ENCODE data around the gene CRTC1.
A peak's percentile ranks its signal among the peaks of the same experiment; 100 is the strongest.

Gene CRTC1

DNA sequence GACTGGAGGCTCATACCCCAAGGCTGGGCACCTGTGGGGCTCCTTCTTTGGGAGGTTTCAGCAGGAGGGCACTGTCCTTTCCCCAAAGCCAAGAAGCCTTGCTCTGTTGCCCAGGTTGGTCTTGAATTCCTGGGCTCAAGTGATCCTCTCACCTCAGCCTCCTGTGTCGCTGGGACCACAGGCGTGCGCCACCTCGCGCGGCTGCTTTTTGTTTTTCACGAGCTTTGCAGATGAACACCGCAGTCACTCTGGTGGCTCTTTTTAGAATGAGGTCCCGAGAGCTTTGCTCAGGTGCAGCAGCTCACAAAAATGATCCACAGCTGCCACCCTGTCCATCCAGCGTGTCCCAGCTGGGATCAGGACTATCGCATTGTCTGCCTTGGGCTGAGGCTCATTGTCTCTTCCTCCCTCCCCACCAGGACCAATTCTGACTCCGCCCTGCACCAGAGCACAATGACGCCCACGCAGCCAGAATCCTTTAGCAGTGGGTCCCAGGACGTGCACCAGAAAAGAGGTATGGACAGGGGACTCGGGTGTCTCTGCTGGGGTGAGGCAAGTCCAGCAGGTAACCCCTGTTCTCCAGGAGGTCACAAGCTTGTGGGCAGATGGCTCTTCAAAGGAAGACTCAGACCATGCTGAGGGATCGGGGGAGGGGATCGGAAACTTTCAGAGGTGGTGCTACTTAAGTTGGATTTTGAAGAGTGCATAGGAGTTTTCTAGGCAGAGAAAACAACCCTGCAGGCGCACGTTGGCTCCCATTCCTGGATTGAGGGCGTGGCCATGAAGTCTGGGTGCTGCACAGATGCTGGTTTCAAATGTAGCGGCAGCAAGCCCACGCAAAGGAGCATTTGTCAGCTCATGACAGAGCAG lies 66.1 kb downstream of the CRTC1 start:
- H3K27me3 ChIP-seq (ENCODE audit: control insufficient read depth in 1 of 2, insufficient read depth in 2 of 2, low read length in 2 of 2) = no peaks in the 10 kb centered on the region
- no peak overlapping the region for H3K4me3 ChIP-seq (ENCODE audit: low read length in 2 of 2)
- H3K9me3 ChIP-seq (ENCODE audit: control insufficient read depth in 2 of 2, low read length in 2 of 2) = no peaks in the 10 kb centered on the region
- peaks cover 5 to 17% of the 10 kb centered on the region in 2 donors for H3K36me3 ChIP-seq (ENCODE audit: control insufficient read depth in 2 of 2, insufficient read depth in 2 of 2, low read length in 2 of 2)
- no peak overlapping the region for H3K9ac ChIP-seq (ENCODE audit: low read length in 2 of 2)
- H3K27ac ChIP-seq (ENCODE audit: low read length) = no peak overlapping the region
- H3K4me1 ChIP-seq (ENCODE audit: control insufficient read depth, insufficient read depth, low read length) = peaks cover 3% of the 10 kb centered on the region

GRCh38 chr19:18750295-18750970 lies 67.0 kb downstream of the CRTC1 start:
- H3K27me3 ChIP-seq (ENCODE audit: control insufficient read depth in 1 of 2, insufficient read depth in 2 of 2, low read length in 2 of 2) = no peaks in the 10 kb centered on the region
- H3K9me3 ChIP-seq (ENCODE audit: control insufficient read depth in 2 of 2, low read length in 2 of 2) = no peaks in the 10 kb centered on the region
- H3K36me3 ChIP-seq (ENCODE audit: control insufficient read depth in 2 of 2, insufficient read depth in 2 of 2, low read length in 2 of 2) = peaks cover 5 to 17% of the 10 kb centered on the region in 2 donors
- H3K4me3 ChIP-seq (ENCODE audit: low read length in 2 of 2) = no peak overlapping the region
- no peak overlapping the region for H3K27ac ChIP-seq (ENCODE audit: low read length)
- no peak overlapping the region for H3K9ac ChIP-seq (ENCODE audit: low read length in 2 of 2)
- H3K4me1 ChIP-seq (ENCODE audit: control insufficient read depth, insufficient read depth, low read length) = peaks cover 3% of the 10 kb centered on the region

DNA sequence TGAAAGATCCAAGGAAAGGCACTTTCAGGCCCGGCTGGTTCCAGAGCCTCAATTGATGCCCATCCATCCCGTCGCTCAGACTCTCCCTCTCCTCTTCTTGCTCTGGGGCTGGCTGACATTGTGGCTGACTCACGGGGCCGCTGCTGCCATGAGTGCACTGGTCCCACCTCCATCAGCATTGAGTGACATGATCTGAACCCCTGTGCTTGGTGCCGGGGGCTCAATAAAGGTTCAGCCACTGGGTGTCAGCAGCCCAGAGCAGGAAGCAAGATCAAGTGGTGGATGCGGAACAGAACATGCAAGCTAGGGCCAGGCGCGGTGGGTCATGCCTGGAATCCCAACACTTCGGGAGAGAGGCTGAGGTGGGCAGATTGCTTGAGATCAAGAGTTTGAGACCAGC lies 68.1 kb downstream of the CRTC1 start:
- Histone ChIP-seq H3K4me1 (ENCODE audit: control insufficient read depth, insufficient read depth, low read length) (peaks cover 3% of the 10 kb centered on the region), H3K9ac (ENCODE audit: low read length in 2 of 2) (no peak overlapping the region), H3K36me3 (ENCODE audit: control insufficient read depth in 2 of 2, insufficient read depth in 2 of 2, low read length in 2 of 2) (peaks cover 5 to 17% of the 10 kb centered on the region in 2 donors), H3K27ac (ENCODE audit: low read length) (no peak overlapping the region), H3K27me3 (ENCODE audit: control insufficient read depth in 1 of 2, insufficient read depth in 2 of 2, low read length in 2 of 2) (no peaks in the 10 kb centered on the region), H3K9me3 (ENCODE audit: control insufficient read depth in 2 of 2, low read length in 2 of 2) (no peaks in the 10 kb centered on the region), H3K4me3 (ENCODE audit: low read length in 2 of 2) (no peak overlapping the region)

- Histone ChIP-seq H3K4me1 (ENCODE audit: control insufficient read depth, insufficient read depth, low read length) (no peaks in the 10 kb centered on the region), H3K27me3 (ENCODE audit: control insufficient read depth in 1 of 2, insufficient read depth in 2 of 2, low read length in 2 of 2) (no peaks in the 10 kb centered on the region), H3K27ac (ENCODE audit: low read length) (no peak overlapping the region), H3K9ac (ENCODE audit: low read length in 2 of 2) (no peak overlapping the region), H3K4me3 (ENCODE audit: low read length in 2 of 2) (no peak overlapping the region), H3K9me3 (ENCODE audit: control insufficient read depth in 2 of 2, low read length in 2 of 2) (no peaks in the 10 kb centered on the region), H3K36me3 (ENCODE audit: control insufficient read depth in 2 of 2, insufficient read depth in 2 of 2, low read length in 2 of 2) (peaks cover 5 to 19% of the 10 kb centered on the region in 2 donors)
Observed at GRCh38 chr19:18754501-18754900, 71.0 kb downstream of the CRTC1 start.

DNA sequence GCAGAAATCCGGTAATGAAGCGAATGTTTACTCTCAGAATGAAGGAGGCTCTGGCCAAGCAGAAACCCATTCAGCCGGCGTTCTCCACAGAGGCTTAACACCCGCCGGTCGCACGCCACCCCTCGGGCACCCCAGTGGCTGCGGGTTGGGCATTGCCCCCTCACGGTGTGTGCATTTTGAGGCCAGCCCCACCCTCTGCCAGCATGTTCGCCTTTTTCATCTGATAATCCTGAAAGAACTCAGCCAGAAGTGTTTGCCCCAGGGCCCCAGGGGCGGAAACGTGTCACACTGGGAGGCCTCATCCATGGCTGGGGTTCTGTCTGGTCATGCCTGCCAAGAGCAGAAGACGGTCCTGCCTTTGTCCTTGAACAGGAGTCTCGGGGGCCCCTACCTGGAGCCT lies 73.4 kb downstream of the CRTC1 start:
- H3K4me3 ChIP-seq (ENCODE audit: low read length in 2 of 2) = no peak overlapping the region
- H3K27me3 ChIP-seq (ENCODE audit: control insufficient read depth in 1 of 2, insufficient read depth in 2 of 2, low read length in 2 of 2) = no peaks in the 10 kb centered on the region
- no peak overlapping the region for H3K9ac ChIP-seq (ENCODE audit: low read length in 2 of 2)
- no peaks in the 10 kb centered on the region for H3K9me3 ChIP-seq (ENCODE audit: control insufficient read depth in 2 of 2, low read length in 2 of 2)
- peaks cover 5 to 6% of the 10 kb centered on the region in 2 donors for H3K36me3 ChIP-seq (ENCODE audit: control insufficient read depth in 2 of 2, insufficient read depth in 2 of 2, low read length in 2 of 2)
- H3K4me1 ChIP-seq (ENCODE audit: control insufficient read depth, insufficient read depth, low read length) = peaks cover 9% of the 10 kb centered on the region
- no peak overlapping the region for H3K27ac ChIP-seq (ENCODE audit: low read length)

DNA sequence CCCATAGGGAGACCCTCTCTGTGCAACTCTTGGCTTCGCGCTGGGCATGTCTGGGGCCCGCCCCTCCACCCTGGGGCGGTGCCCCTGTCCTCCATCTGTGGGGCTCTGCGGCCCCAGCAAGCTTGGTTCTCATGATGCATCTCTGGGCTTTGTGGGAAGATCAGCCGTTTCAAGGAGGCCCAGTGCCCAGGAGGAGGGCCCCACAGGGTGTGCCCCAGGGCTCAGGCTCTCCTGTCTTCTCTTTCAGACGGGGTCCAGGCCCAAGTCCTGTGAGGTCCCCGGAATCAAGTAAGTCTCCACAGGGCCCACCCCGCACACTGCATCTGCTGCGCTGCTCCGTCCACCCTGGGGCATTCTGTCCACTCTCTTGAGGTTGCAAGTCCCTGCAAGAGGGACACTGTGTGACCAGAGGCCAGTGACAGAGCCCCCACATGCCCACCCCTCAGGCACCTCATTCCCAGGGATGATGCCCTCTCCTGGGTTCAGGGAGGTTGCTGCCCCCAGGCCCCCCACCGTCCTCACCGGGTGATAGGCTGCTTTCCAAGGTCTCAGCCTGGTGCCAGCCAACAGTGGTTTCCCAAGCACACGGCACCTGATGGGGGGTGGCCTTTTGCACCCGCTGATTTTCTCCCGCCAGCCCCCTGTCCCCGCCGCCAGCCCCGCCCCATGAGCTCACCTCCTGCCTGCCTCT lies 76.0 kb downstream of the CRTC1 start:
- peaks cover 0 to 2% of the 10 kb centered on the region in 2 donors for H3K36me3 ChIP-seq (ENCODE audit: control insufficient read depth in 2 of 2, insufficient read depth in 2 of 2, low read length in 2 of 2)
- peaks cover 19% of the 10 kb centered on the region for H3K4me1 ChIP-seq (ENCODE audit: control insufficient read depth, insufficient read depth, low read length)
- no peaks in the 10 kb centered on the region for H3K27me3 ChIP-seq (ENCODE audit: control insufficient read depth in 1 of 2, insufficient read depth in 2 of 2, low read length in 2 of 2)
- no peaks in the 10 kb centered on the region for H3K9me3 ChIP-seq (ENCODE audit: control insufficient read depth in 2 of 2, low read length in 2 of 2)
- H3K27ac ChIP-seq (ENCODE audit: low read length) = no peak overlapping the region
- H3K4me3 ChIP-seq (ENCODE audit: low read length in 2 of 2) = no peak overlapping the region
- no peak overlapping the region for H3K9ac ChIP-seq (ENCODE audit: low read length in 2 of 2)

GRCh38 chr19:18759995-18760426 lies 76.5 kb downstream of the CRTC1 start:
- no peaks in the 10 kb centered on the region for H3K27me3 ChIP-seq (ENCODE audit: control insufficient read depth in 1 of 2, insufficient read depth in 2 of 2, low read length in 2 of 2)
- H3K27ac ChIP-seq (ENCODE audit: low read length) = no peak overlapping the region
- no peaks in the 10 kb centered on the region for H3K9me3 ChIP-seq (ENCODE audit: control insufficient read depth in 2 of 2, low read length in 2 of 2)
- no peak overlapping the region for H3K4me3 ChIP-seq (ENCODE audit: low read length in 2 of 2)
- H3K4me1 ChIP-seq (ENCODE audit: control insufficient read depth, insufficient read depth, low read length) = peaks cover 19% of the 10 kb centered on the region
- peaks cover 0 to 2% of the 10 kb centered on the region in 2 donors for H3K36me3 ChIP-seq (ENCODE audit: control insufficient read depth in 2 of 2, insufficient read depth in 2 of 2, low read length in 2 of 2)
- no peak overlapping the region for H3K9ac ChIP-seq (ENCODE audit: low read length in 2 of 2)

DNA sequence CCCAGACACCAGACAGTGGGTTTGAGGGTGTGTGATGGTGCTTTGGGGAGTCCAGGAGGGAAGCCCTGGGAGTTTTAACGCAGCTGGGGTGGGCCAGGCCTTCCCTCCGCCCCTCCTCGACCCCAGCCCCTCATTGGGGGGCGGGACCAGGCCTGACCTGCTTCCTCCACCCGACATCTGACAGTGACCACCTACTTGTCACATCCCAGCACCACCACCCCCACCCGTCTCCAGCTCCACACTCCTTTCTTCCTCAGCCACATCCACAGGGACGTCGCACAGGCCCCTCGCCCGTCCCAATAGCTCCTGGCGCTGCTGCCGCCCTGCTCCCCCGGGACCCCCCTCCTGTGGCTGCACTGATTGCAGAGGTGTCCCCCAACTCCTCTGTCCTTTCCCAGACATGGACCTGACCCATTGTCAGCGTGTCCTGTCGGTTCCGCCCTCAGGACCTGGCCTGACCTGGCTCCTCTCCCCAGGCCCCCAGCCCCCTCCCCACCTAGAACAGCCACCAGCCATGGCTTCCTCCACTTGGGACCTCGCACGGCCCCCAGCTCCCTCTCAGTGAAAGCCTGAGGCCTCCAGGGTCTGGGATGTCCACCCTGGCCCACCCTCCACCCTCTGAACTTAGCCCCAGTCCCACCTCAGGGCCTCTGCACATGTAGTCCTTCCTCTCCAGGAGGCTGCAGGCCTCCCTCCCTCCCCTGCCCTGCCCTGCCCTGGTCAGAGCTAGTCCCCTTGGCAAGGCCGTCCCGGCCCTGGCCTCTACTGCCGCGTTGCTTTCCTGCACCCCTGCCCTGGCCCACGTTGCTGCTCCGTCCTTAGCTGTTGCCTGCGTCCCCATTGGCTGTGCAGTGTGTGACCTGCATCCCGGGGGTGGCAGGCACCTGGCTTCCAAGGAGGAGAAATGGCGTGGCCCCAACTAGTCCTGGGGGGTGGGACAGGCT lies 77.2 kb downstream of the CRTC1 start:
- peak overlapping the region; percentile 84 for H3K27ac ChIP-seq (ENCODE audit: low read length)

GRCh38 chr19:18761531-18762110 lies 78.1 kb downstream of the CRTC1 start:
- H3K36me3 ChIP-seq (ENCODE audit: control insufficient read depth in 2 of 2, insufficient read depth in 2 of 2, low read length in 2 of 2) = peaks cover 0 to 2% of the 10 kb centered on the region in 2 donors
- H3K27me3 ChIP-seq (ENCODE audit: control insufficient read depth in 1 of 2, insufficient read depth in 2 of 2, low read length in 2 of 2) = no peaks in the 10 kb centered on the region
- H3K4me3 ChIP-seq (ENCODE audit: low read length in 2 of 2) = peak overlapping the region in 1 of 2 donors; percentile 47
- peak overlapping the region in 1 of 2 donors; percentile 51 for H3K9ac ChIP-seq (ENCODE audit: low read length in 2 of 2)
- peak overlapping the region; percentile 84 for H3K27ac ChIP-seq (ENCODE audit: low read length)
- peaks cover 19% of the 10 kb centered on the region for H3K4me1 ChIP-seq (ENCODE audit: control insufficient read depth, insufficient read depth, low read length)
- no peaks in the 10 kb centered on the region for H3K9me3 ChIP-seq (ENCODE audit: control insufficient read depth in 2 of 2, low read length in 2 of 2)

More for the DNA sequence above, 77.2 kb downstream of the CRTC1 start:
- peaks cover 19% of the 10 kb centered on the region for H3K4me1 ChIP-seq (ENCODE audit: control insufficient read depth, insufficient read depth, low read length)
- H3K36me3 ChIP-seq (ENCODE audit: control insufficient read depth in 2 of 2, insufficient read depth in 2 of 2, low read length in 2 of 2) = peaks cover 0 to 2% of the 10 kb centered on the region in 2 donors
- no peaks in the 10 kb centered on the region for H3K27me3 ChIP-seq (ENCODE audit: control insufficient read depth in 1 of 2, insufficient read depth in 2 of 2, low read length in 2 of 2)
- no peak overlapping the region for H3K4me3 ChIP-seq (ENCODE audit: low read length in 2 of 2)
- no peaks in the 10 kb centered on the region for H3K9me3 ChIP-seq (ENCODE audit: control insufficient read depth in 2 of 2, low read length in 2 of 2)
- H3K9ac ChIP-seq (ENCODE audit: low read length in 2 of 2) = no peak overlapping the region

Data from stomach smooth muscle (tissue), 2 donors.